NCI-H748 (cell line): ENCODE results near the gene CLDN20.

Source experiments
- DNase-seq: peaks from one replicate; lab custom pipeline; 2025; ENCODE audit not compliant: unreplicated experiment; lab: John Stamatoyannopoulos, UW

Gene CLDN20

DNA sequence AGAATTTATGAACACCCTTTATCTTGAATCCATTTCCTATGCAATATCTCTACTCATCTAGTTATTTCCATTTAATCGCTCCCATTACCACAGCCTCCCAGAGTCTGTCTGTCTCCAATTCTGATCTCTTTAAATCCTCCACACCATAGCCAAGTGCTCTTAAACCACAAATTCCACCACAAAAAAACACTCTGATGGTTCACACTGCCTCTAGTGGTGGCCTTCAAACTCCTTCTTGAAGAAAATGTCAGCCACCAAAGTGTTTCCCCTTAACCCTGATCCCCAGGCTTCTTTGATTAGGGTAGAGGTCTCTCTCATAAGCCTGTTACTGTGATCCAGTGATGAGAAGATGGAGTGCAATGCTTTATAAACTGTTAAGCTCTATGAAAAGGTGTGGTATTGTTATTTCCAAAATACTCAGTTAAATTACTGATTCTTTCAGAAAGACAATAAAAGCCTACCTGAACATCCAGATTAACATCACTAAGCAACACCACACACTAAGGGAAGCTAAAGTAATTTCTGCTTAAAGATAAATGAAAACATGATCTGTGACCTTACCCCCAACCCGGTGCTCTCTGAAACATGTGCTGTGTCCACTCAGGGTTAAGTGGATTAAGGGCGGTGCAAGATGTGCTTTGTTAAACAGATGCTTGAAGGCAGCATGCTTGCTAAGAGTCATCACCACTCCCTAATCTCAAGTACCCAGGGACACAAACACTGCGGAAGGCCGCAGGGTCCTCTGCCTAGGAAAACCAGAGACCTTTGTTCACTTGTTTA, 4.5 kb downstream of the CLDN20 start:
- DNase-seq: peak; percentile 45

DNA sequence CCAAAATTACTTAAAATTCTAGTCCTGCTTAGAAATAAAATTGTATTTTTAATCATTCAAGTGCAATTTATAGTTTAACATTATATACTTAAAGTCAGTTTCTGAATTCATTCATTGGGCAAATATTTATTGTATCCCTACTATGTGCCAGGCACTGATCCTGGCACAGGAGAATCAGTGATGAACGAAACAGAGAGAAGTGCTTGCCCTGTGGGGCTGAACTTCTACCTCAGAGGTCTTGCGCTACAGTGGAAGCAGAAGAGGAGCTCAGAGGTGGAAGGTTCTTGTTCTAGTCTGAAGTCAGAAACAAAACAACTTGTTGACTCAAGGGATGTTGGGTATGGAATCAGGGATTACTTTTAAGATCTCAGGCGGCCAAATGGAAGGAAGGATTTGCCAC, 6.0 kb downstream of the CLDN20 start:
- no peak for DNase-seq

DNA sequence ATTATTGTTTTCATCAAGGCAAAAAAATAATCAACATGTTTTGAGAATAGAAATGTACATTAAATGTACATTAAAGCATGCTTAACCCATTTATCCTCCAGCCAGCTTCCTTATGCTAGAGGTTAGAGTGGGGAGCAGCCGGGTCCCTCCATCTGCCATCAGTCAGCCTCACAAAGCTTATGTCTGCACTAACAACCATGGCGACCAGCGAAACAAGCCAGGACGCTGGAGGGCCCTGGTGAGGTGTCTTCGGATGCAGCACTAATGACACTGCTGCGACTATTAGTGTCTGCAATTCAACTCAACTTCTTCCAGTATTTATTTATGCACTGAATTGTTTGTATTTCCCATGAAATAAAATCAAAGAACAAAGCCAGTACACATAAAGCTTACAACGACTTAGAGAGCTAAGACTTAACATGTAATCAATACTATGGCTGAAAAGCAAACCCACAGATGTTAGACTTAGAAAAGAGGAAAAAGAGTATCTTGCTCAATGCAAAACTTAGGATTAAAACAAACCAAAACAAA, 6.8 kb downstream of the CLDN20 start:
- peak; percentile 66 for DNase-seq

DNA sequence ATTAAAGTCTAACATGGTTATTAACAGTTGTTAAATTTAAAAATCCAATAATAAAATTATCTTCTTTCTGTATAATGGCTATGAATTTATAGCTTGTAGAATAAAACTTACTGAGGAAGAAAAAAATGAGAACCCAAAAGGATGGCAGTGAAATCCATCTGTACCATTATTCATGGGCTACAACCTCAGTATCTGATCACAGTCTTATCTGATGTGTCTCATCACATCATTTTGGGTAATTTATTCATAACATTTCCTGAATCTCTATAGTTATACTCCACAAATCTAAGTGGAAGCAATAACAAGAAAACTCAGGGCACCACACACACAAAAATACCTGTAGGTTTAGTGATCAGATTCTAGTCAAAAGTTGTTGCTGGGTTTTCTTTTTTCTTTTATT, 7.3 kb downstream of the CLDN20 start:
- DNase-seq: no peak

DNA sequence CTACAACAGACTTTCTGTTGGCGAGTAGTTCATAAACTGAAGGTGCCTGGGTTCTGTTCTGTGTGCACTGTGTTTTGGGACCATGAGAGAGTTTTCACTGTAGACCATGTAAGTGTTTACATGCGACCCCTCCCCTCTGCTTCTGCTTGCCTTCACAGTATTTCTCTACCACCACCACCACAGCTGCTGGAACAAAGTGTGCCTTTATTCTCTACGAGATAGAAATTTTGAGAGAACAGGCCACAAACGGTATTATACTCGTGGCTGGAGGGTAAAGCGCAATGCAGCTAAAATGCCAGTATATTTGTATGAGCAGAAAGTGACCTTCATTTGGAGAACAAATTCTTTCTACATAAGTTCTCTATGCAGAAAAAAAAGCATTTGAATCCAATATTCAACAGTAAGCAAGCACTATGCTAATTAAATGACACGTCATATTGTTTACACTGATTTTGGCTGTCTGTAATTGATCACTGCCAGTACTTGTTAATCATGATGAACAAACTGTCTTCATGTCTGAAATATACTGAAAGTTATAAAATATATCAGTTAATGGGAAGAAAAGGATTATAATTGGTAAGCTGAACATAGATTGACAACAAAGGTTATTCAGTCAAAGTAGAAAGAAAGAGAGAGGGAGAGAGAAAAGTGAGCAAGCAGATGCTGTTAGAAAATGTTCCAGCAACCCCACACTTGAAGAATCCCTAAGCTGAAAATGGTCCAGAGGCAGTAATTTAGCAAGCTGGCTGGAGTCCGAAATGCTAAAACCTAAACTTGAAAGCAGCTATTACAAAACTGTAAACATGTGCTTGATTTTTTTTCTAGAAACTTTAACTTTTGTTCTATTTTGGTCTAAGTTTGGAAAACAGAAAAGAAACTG, 8.8 kb downstream of the CLDN20 start:
- DNase-seq: no peak

DNA sequence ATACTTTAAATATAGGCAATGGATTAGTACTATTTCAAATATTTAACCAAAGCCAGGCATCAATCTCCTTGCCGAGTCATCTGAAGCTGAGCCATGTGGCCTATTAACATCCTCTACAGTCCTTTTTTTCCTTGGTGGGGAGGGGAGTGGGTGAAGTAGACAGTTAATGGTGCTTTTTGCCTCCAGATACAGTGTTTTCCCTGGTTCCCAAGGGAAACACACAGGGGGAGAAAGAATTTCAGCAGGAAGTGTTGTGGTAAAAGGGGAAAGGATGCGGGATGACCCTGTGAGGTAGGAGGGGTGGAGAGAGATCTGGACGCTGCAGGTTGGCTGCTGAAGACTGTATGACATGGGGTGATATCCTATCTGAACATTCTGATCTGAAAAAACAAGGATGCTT, 9.6 kb downstream of the CLDN20 start:
- DNase-seq: no peak

DNA sequence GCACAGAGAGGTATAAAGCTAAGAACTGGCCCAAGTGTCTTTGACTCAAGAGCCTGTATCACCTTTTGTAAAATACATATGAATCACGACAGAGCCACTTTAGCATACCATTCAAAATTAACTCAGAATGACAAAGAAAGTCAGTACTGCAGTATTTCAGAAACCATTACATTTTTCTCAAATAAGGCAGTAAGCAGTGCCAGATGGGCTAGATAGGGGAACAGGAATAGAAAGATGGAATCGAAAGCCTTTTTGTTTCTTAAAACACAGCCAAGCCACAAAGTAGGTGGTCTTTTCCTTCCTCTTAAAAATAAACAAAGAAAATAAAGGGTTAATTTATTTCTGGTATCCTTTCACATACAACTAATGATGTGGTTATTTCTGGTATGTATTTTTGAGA, 10.3 kb downstream of the CLDN20 start:
- DNase-seq: no peak

DNA sequence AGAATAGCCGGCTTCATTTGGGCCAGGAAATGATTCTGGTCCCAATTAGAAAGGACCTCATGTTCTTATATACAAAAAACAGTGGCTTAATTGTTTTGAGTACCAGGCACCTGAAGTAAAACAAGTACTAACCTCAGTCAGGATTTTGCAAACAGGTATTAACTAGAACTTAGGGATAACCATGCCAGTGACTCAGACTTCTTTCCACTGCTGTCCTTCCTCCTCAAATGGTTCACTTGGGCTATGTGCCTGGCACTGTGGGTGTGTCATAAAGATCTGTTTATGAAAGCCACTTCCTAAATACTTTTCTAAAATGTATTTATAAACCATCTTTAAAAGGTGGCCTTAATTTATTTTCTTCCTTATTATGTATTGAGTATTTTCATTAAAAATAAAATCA, 10.7 kb downstream of the CLDN20 start:
- no peak for DNase-seq

DNA sequence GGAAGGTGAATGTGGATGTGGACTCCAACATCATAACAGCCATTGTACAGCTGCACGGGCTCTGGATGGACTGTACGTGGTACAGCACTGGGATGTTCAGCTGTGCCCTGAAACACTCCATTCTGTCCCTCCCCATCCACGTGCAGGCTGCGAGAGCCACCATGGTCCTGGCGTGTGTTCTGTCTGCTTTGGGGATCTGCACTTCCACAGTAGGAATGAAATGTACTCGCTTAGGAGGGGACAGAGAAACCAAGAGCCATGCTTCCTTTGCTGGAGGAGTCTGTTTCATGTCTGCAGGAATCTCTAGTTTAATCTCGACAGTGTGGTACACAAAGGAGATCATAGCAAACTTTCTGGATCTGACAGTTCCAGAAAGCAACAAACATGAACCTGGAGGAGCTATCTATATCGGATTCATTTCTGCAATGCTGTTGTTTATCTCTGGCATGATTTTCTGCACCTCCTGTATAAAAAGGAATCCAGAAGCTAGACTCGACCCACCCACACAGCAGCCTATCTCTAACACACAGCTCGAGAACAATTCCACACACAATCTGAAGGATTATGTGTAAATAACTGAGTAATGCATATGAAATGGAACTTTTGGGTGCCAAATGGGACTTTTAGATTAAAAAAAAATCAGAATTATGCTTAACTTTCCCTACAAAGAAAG, 12.1 kb downstream of the CLDN20 start:
- DNase-seq: no peak

DNA sequence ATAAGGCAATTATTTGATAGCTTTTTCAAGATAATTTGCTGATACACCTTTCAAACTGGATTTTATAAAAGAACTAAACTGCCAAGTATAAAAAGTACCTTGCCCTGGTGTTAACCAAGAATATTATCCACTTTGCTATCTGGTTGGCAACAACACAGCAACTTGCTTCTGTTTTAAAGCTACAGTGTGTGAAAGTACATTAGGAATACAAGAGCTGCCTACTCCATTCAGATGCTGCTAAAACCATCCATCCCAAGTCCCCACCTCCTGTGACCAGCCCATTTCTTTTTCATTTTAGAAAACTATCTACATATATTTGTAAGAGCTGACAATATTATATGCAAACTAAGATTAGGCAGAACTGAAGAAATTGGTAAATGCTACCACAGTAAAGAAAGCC, 12.8 kb downstream of the CLDN20 start:
- no peak for DNase-seq

DNA sequence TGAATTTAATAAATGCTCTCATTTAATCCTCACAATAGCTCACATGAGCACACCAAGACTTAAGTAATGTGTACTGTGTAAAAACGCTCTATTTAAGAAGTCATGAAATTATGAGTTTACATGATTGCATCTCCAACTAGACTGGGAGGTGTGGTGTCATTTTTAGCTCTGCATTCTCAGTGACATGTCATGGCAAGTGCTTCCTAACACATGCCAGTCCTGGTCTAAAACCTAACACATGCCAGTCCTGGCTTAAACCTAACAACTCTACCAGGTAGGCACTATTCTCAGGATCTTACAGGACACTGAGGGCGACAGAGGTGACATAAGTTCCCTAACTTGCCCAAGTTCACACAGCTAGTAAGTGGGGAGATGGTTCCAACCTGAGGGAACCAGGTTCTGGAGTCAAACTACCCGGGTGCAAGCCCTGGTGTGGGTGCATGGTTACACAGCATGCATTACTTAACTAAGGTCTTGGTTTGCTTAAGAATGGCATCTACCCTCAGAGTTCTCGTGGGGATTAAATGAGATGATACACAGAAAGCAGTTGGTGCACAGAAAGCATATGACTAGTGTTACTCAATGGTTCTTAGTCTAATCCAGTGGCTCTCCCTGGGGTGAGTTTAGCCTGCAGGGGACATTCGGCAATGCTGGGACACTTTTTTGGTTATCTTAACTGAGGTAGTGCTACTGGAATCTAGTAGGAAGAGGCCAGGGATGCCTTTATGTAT, 14.7 kb downstream of the CLDN20 start:
- no peak for DNase-seq

DNA sequence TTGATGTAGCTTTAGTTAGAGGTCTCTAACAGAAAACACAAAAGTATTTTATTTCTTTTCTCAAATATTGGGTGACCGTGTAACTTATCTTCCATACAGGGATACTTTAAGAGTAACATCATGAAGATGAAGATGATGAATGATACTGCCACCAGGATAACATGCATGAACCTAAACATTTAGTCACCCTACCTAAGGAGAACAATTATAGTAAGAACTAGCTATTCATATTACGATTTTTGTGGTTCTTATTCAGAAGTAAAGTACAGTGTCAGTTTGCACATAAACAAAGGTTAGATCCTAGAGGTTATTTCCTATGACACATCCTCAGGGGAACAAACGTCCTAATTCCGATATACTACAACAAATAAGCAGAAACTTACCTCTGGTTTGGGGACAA, 21.0 kb downstream of the CLDN20 start:
- DNase-seq: no peak

DNA sequence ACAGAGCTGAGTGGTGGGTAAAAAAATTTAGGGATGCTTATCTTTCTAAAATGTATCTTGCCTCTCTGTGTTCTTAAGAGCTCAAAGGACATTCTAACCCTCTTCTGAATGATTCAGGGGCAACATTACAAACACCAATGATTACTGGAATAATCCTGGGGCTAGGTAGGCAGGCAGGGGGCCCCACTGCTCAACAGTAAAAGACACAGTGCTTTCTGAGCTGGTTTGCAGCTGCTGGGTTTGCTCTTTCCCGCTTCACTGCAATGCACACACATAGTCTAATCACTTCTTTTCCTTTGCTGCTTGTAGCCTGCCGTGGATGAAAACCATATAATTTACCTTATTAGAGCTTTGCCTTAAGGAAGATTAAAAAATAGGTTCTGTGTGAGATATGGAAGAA, 23.9 kb downstream of the CLDN20 start:
- no peak for DNase-seq

DNA sequence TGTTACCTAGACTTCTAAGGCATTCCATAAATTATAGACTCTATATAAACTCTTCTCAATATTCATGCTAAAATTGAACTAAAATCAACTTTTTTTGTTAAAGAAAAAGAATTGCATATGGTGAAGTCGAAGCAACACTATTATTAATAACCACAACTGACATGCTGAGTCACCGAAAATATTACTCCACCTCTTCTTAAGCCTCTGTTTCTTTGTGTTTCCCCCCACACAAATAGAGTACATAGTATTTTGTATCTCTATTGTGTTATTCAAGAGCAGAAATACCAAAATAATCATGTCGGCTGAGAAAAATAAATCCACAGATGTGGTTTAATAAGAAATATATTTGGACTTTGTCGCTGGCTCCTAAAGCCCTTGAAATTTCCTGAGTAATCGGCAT, 26.7 kb downstream of the CLDN20 start:
- no peak for DNase-seq

DNA sequence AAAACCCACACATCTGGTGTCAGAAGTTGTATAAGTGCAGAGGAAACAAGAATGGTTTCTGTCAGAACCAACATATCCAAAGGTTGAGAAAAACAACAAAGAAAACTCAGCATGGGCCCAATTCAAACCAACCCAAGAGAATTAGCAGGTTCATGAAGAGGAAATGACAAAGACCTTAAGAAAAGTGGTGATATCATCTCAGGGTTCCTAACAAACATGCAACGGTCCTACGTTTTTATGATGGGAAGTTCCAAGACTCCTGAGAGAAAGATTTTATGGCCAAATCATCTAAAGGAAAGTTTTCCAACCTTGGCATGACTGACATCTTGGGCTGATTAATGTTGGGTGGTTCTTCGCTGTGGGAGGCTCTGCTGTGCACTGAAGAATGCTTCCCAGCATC, 27.5 kb downstream of the CLDN20 start:
- DNase-seq: no peak

DNA sequence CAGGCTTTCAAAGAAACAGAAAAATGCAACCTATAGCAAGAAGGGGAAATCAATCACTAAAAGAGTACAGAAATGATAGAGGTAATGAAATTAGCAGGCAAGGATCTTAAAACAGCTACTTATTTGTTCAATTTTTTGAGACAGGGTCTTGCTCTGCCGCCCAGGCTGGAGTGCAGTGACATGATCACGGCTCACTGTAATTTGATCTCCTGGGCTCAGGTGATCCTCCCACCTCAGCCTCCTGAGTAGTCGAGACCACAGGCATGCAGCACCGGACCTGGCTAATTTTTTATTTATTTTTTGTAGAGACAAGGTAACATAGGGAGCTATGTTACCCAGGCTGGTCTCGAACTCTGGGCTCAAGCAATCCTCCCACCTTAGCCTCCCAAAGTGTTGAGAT, 28.9 kb downstream of the CLDN20 start:
- DNase-seq: no peak

DNA sequence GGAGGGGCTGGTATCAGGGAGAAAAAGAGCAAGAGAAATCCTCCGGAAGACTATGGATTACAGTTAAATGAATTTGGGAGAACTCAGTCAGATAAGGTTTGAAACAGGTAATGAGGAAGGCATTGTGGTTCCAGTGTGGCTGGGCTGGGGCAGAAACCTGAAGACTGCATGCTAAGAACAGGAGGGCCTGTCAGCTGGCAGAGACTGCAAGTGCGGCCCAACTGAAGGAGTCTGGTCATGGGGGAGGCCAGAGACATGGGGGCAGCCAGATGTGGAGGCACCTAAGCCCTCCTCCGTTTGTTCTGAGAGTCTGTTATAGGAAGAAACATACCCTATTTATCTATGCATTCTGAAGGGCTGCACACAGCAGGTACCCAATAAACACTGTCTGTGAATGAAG, 33.9 kb downstream of the CLDN20 start:
- DNase-seq: no peak

DNA sequence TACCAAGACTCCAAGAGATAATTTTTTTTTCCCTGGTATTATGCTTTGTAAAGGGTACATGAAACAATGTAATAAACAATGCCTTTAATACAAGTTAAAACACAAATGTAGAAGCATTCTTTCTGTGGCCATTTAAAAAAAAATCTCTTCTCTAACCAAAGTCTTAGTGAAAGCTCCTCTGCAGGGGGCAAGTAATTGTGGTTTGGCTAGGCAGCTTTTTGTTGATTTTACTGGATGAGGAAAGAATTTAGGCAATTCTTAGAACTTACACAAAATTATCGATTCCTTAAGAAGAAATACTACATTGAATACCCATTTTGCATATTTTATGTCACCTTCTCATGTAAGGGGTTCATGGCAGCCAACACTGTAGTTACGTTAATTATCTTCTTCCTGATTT, 38.1 kb downstream of the CLDN20 start:
- no peak for DNase-seq

DNA sequence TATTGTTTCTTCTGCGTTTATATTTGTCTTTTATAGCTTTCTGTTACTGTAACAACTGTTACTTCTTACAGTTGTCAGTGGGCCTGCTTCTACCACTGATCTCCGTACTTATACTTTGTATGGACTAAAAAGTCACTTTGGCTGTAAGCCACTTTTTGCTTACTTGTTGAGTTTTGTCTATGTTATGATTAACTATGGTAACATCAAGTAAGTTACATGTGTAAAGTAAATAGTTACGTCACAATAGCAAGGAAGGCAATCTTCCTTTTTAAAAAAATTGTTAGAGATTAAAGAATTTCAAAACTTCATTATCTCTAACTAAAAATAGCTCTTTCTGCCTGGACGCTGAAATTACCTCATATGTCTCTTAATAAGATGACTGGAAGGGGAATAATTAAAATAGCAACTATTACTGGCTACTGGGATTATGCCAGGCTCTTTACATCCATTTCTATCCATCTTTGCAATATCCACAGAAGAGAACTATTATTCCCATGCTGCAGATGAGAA, 39.6 kb downstream of the CLDN20 start:
- no peak for DNase-seq

DNA sequence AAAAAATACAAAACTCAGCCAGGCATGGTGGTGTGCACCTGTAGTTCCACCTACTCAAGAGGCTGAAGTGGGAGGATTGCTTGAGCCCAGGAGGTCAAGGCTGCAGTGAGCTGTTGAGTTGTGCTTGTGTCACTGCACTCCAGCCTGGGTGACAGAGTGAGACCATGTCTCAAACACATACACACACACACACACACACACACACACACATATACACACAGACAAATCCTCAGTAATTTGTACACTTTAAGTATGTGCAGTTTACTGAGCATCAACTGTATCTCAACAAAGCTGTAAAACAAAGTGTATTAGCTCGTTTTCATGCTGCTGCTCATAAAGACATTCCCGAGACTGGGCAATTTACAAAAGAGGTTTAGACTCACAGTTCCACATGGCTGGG, 43.1 kb downstream of the CLDN20 start:
- DNase-seq: no peak

DNA sequence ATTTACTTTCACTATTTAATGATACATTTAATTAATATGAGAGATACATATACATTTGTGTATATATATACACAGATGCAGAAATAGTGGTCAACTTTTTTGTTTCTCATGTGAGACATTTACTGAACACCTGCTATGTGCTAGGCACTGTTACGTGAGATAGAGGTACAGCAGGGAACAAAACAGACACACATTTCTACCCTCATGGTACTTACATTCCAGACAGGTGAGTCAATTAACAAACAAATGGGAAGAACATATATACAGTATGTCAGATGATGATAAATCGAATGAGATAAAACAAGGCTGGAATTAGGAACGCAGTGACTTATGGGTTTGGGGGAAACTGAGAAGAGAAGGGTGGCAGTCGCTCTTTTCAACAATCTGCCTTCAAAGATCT, 45.3 kb downstream of the CLDN20 start:
- no peak for DNase-seq
